ENCODE data around the gene ACADL. TPM values are rescaled to one million over a fixed set of nuclear protein-coding genes. Genes with fewer than 3 reads are reported as not detected.

The ACADL gene
- polyA plus RNA-seq, 3 donors: not detected

- Mint-ChIP-seq H3K4me3 (peak within 1 kb of the TSS; percentile 97 to 99), H3K4me1 (peaks cover 22% of the 10 kb centered on the region), H3K36me3 (no peaks in the 10 kb centered on the region), H3K27ac (peak within 1 kb of the TSS; percentile 99 to 100 (median 100)), H3K9me3 (peaks cover 0 to 2% (median 0%) of the 10 kb centered on the region in 7 donors), H3K27me3 (ENCODE audit: low read depth in 3 of 3) (peaks cover 8 to 16% (median 8%) of the 10 kb centered on the region in 3 donors)
- H3K4me1 ChIP-seq (ENCODE audit: control insufficient read depth in 1 of 2, insufficient read depth in 2 of 2, low read length in 2 of 2): peaks cover 9 to 25% of the 10 kb centered on the region in 2 donors
- peak within 1 kb of the TSS; percentile 97 for H3K4me2 ChIP-seq (replicated peaks; ENCODE audit: extremely low read depth, low read length, poor library complexity, severe bottlenecking)
- DNase-seq: peak; percentile 94 to 96 (median 94)
- no peak for TF ChIP-seq CTCF (IDR thresholded peaks at IDR 0.05)
- H4K20me1 ChIP-seq (ENCODE audit: insufficient read depth, low read length): no peaks in the 10 kb centered on the region
- H3K4me3 ChIP-seq (replicated peaks in 1 of 3; ENCODE audit: low read depth in 2 of 3, low read length in 3 of 3): peak within 1 kb of the TSS; percentile 96 to 98 (median 97)
- peak within 1 kb of the TSS; percentile 97 to 99 for H3K27ac ChIP-seq (ENCODE audit: low read depth in 1 of 2, low read length in 2 of 2)
- no peaks in the 10 kb centered on the region for H3K9me3 ChIP-seq (replicated peaks in 1 of 2; ENCODE audit: control insufficient read depth in 1 of 2, insufficient read depth in 1 of 2, low read length in 2 of 2)
- no peaks in the 10 kb centered on the region for H3K36me3 ChIP-seq (replicated peaks in 1 of 2; ENCODE audit: control insufficient read depth in 1 of 2, insufficient read depth in 2 of 2, low read length in 2 of 2)
- peak within 1 kb of the TSS; percentile 91 for H2AFZ ChIP-seq (ENCODE audit: insufficient read depth, low read depth, low read length, poor library complexity, severe bottlenecking)
- H3K79me2 ChIP-seq (ENCODE audit: insufficient read depth, low read length): peaks cover 40% of the 10 kb centered on the region
- intact Hi-C loops (cut with micrococcal nuclease): loop anchor here (2.0 to 5.0 kb wide), 2 partner anchors 169 kb away; partner anchors contain the start of gene RPE (in 2 of the 2)
- H3K27me3 ChIP-seq (ENCODE audit: control insufficient read depth in 2 of 2, insufficient read depth in 2 of 2, low read length in 2 of 2): peaks cover 6 to 8% of the 10 kb centered on the region in 2 donors
- H3K9ac ChIP-seq (ENCODE audit: insufficient read depth, low read length, poor library complexity, severe bottlenecking): peak within 1 kb of the TSS; percentile 97
- under 1% methylated on average over 62 of the region's 67 CpGs for WGBS (ENCODE audit: insufficient coverage)
Observed at GRCh38 chr2:210171309-210172218, 53.7 kb downstream of the ACADL start, which contains the start of gene KANSL1L. KANSL1L (minus strand) TSS chr2:210171409; CDS start chr2:210154582, 16,827 bp downstream.
